ENCODE data around the gene CCDC85B.
A peak's percentile ranks its signal among the peaks of the same experiment; 100 is the strongest.

Gene CCDC85B

GRCh38 chr11:65872586-65873317 lies 17.7 kb upstream of the CCDC85B start, which contains the start of gene EFEMP2:
TSS of gene EFEMP2 (minus strand) at chr11:65872800. CDS start at chr11:65872354, 446 bp downstream.
- Histone ChIP-seq H3K9me3 (ENCODE audit: control extremely low read depth in 1 of 5, control insufficient read depth in 4 of 5, insufficient read depth in 2 of 5, low read depth in 1 of 5, low read length in 4 of 5) (no peaks in the 10 kb centered on the region), H3K36me3 (ENCODE audit: control insufficient read depth in 4 of 4, insufficient read depth in 4 of 4, low read length in 3 of 4) (peaks cover 0 to 4% (median 2%) of the 10 kb centered on the region in 4 experiments), H3K27me3 (replicated peaks in 2 of 5; ENCODE audit: control insufficient read depth in 4 of 5, insufficient read depth in 5 of 5, low read length in 4 of 5) (no peaks in the 10 kb centered on the region), H3K4me1 (ENCODE audit: control extremely low read depth in 1 of 4, control insufficient read depth in 4 of 4, insufficient read depth in 4 of 4, low read length in 3 of 4) (peaks cover 0 to 51% (median 41%) of the 10 kb centered on the region in 4 experiments), H3K27ac (ENCODE audit: insufficient read depth in 1 of 2, low read depth in 1 of 2, low read length in 2 of 2, poor library complexity in 1 of 2, severe bottlenecking in 2 of 2) (peak within 1 kb of the TSS in 1 of 2 experiments; percentile 43), H3K4me3 (ENCODE audit: control insufficient read depth in 1 of 7, extremely low read depth in 1 of 7, insufficient read depth in 4 of 7, low read depth in 2 of 7, low read length in 6 of 7) (peak within 1 kb of the TSS; percentile 10 to 82 (median 65))
- 2% methylated on average over 50 of the region's 69 CpGs for WGBS (ENCODE audit: insufficient coverage)
- ChIA-PET CTCF (interaction anchor here (0.7 to 11.0 kb wide), 4 partner anchors 12 to 93 kb away, joined by 3 to 168 read pairs (median 42); partner anchors contain the start of genes CCDC85B, FIBP and MUS81), POLR2A (interaction anchor here (1.1 to 2.8 kb wide), 2 partner anchors 13 to 15 kb away, joined by 4 to 22 read pairs; partner anchors contain the start of genes CFL1 and MUS81)
- DNase-seq: peak in 1 of 3 donors; percentile 19

- H3K36me3 ChIP-seq (ENCODE audit: control insufficient read depth in 4 of 4, insufficient read depth in 4 of 4, low read length in 3 of 4): peaks cover 0 to 1% (median 0%) of the 10 kb centered on the region in 4 experiments
- no peaks in the 10 kb centered on the region for H3K27me3 ChIP-seq (replicated peaks in 2 of 5; ENCODE audit: control insufficient read depth in 4 of 5, insufficient read depth in 5 of 5, low read length in 4 of 5)
- DNase-seq: peak; percentile 84 to 89 (median 89)
- H3K9me3 ChIP-seq (ENCODE audit: control extremely low read depth in 1 of 5, control insufficient read depth in 4 of 5, insufficient read depth in 2 of 5, low read depth in 1 of 5, low read length in 4 of 5): no peaks in the 10 kb centered on the region
- H3K4me3 ChIP-seq (ENCODE audit: control insufficient read depth in 1 of 7, extremely low read depth in 1 of 7, insufficient read depth in 4 of 7, low read depth in 2 of 7, low read length in 6 of 7): peak overlapping the region; percentile 10 to 82 (median 65)
- H3K27ac ChIP-seq (ENCODE audit: insufficient read depth in 1 of 2, low read depth in 1 of 2, low read length in 2 of 2, poor library complexity in 1 of 2, severe bottlenecking in 2 of 2): peak overlapping the region in 1 of 2 experiments; percentile 43
- H3K4me1 ChIP-seq (ENCODE audit: control extremely low read depth in 1 of 4, control insufficient read depth in 4 of 4, insufficient read depth in 4 of 4, low read length in 3 of 4): peaks cover 0 to 53% (median 40%) of the 10 kb centered on the region in 4 experiments
- ChIA-PET CTCF (interaction anchor here (7.7 to 11.0 kb wide), 2 partner anchors 12 kb away, joined by 81 to 168 read pairs; partner anchors contain the start of genes CCDC85B, FIBP and MUS81), POLR2A (interaction anchor here (1.0 kb wide), 1 partner anchor 19 kb away, joined by 4 read pairs; no protein-coding TSS in a partner anchor)
- WGBS (ENCODE audit: insufficient coverage): 2% methylated on average over 27 of the region's 54 CpGs
Measured at GRCh38 chr11:65873318-65874156, 16.9 kb upstream of the CCDC85B start.

- H3K27ac ChIP-seq (ENCODE audit: insufficient read depth in 1 of 2, low read depth in 1 of 2, low read length in 2 of 2, poor library complexity in 1 of 2, severe bottlenecking in 2 of 2): peak within 1 kb of the TSS; percentile 4 to 54
- H3K4me3 ChIP-seq (ENCODE audit: control insufficient read depth in 1 of 7, extremely low read depth in 1 of 7, insufficient read depth in 4 of 7, low read depth in 2 of 7, low read length in 6 of 7): peak within 1 kb of the TSS in 6 of 7 experiments; percentile 31 to 72 (median 56)
- peak in 2 of 3 donors; percentile 78 to 85 for DNase-seq
- H3K9me3 ChIP-seq (ENCODE audit: control extremely low read depth in 1 of 5, control insufficient read depth in 4 of 5, insufficient read depth in 2 of 5, low read depth in 1 of 5, low read length in 4 of 5): no peaks in the 10 kb centered on the region
- no peaks in the 10 kb centered on the region for H3K27me3 ChIP-seq (replicated peaks in 2 of 5; ENCODE audit: control insufficient read depth in 4 of 5, insufficient read depth in 5 of 5, low read length in 4 of 5)
- ChIA-PET POLR2A (interaction anchor here (0.6 to 2.2 kb wide), 5 partner anchors 11 to 380 kb away, joined by 3 to 6 read pairs (median 3); partner anchors contain the start of genes CCDC85B and CFL1), CTCF (interaction anchor here (0.9 to 5.6 kb wide), 5 partner anchors 9 to 32 kb away, joined by 3 to 27 read pairs (median 3); partner anchors contain the start of genes CCDC85B and FIBP)
- peaks cover 0 to 39% (median 26%) of the 10 kb centered on the region in 4 experiments for H3K4me1 ChIP-seq (ENCODE audit: control extremely low read depth in 1 of 4, control insufficient read depth in 4 of 4, insufficient read depth in 4 of 4, low read length in 3 of 4)
- 0% methylated on average over 7 of the region's 7 CpGs for WGBS (ENCODE audit: insufficient coverage)
- peaks cover 2 to 33% (median 21%) of the 10 kb centered on the region in 4 experiments for H3K36me3 ChIP-seq (ENCODE audit: control insufficient read depth in 4 of 4, insufficient read depth in 4 of 4, low read length in 3 of 4)
Measured at GRCh38 chr11:65879617-65880016, 10.9 kb upstream of the CCDC85B start, which contains the start of gene CTSW. TSS of gene CTSW (plus strand) at chr11:65879837. CDS start at chr11:65879855, 18 bp downstream.

GRCh38 chr11:65880027-65880426 lies 10.4 kb upstream of the CCDC85B start:
- Histone ChIP-seq H3K4me1 (ENCODE audit: control extremely low read depth in 1 of 4, control insufficient read depth in 4 of 4, insufficient read depth in 4 of 4, low read length in 3 of 4) (peaks cover 0 to 42% (median 29%) of the 10 kb centered on the region in 4 experiments), H3K36me3 (ENCODE audit: control insufficient read depth in 4 of 4, insufficient read depth in 4 of 4, low read length in 3 of 4) (peaks cover 2 to 37% (median 24%) of the 10 kb centered on the region in 4 experiments), H3K27ac (ENCODE audit: insufficient read depth in 1 of 2, low read depth in 1 of 2, low read length in 2 of 2, poor library complexity in 1 of 2, severe bottlenecking in 2 of 2) (peak overlapping the region in 1 of 2 experiments; percentile 54), H3K9me3 (ENCODE audit: control extremely low read depth in 1 of 5, control insufficient read depth in 4 of 5, insufficient read depth in 2 of 5, low read depth in 1 of 5, low read length in 4 of 5) (no peaks in the 10 kb centered on the region), H3K4me3 (ENCODE audit: control insufficient read depth in 1 of 7, extremely low read depth in 1 of 7, insufficient read depth in 4 of 7, low read depth in 2 of 7, low read length in 6 of 7) (peak overlapping the region in 6 of 7 experiments; percentile 31 to 72 (median 56)), H3K27me3 (replicated peaks in 2 of 5; ENCODE audit: control insufficient read depth in 4 of 5, insufficient read depth in 5 of 5, low read length in 4 of 5) (no peaks in the 10 kb centered on the region)
- ChIA-PET CTCF (interaction anchor here (0.9 to 11.9 kb wide), 4 partner anchors 9 to 32 kb away, joined by 3 to 168 read pairs (median 15); partner anchors contain the start of genes CCDC85B, EFEMP2 and FIBP), POLR2A (interaction anchor here (0.9 to 2.2 kb wide), 4 partner anchors 10 to 22 kb away, joined by 3 to 6 read pairs (median 4); partner anchors contain the start of genes CCDC85B and CFL1)
- 61% methylated on average over 7 of the region's 7 CpGs for WGBS (ENCODE audit: insufficient coverage)
- no peak for DNase-seq

GRCh38 chr11:65880844-65881421 lies 9.5 kb upstream of the CCDC85B start:
- peak overlapping the region in 1 of 2 experiments; percentile 4 for H3K27ac ChIP-seq (ENCODE audit: insufficient read depth in 1 of 2, low read depth in 1 of 2, low read length in 2 of 2, poor library complexity in 1 of 2, severe bottlenecking in 2 of 2)
- peak overlapping the region in 4 of 7 experiments; percentile 1 to 72 (median 29) for H3K4me3 ChIP-seq (ENCODE audit: control insufficient read depth in 1 of 7, extremely low read depth in 1 of 7, insufficient read depth in 4 of 7, low read depth in 2 of 7, low read length in 6 of 7)
- H3K36me3 ChIP-seq (ENCODE audit: control insufficient read depth in 4 of 4, insufficient read depth in 4 of 4, low read length in 3 of 4): peaks cover 7 to 45% (median 33%) of the 10 kb centered on the region in 4 experiments
- ChIA-PET POLR2A (interaction anchor here (0.6 to 2.2 kb wide), 2 partner anchors 9 to 328 kb away, joined by 3 to 6 read pairs; partner anchors contain the start of gene CCDC85B), CTCF (interaction anchor here (1.0 to 11.9 kb wide), 10 partner anchors 8 to 241 kb away, joined by 3 to 168 read pairs (median 4); partner anchors contain the start of genes CCDC85B, EFEMP2, FIBP and MUS81)
- 43% methylated on average over 6 of the region's 7 CpGs for WGBS (ENCODE audit: insufficient coverage)
- peaks cover 0 to 45% (median 29%) of the 10 kb centered on the region in 4 experiments for H3K4me1 ChIP-seq (ENCODE audit: control extremely low read depth in 1 of 4, control insufficient read depth in 4 of 4, insufficient read depth in 4 of 4, low read length in 3 of 4)
- H3K27me3 ChIP-seq (replicated peaks in 2 of 5; ENCODE audit: control insufficient read depth in 4 of 5, insufficient read depth in 5 of 5, low read length in 4 of 5): no peaks in the 10 kb centered on the region
- no peak for DNase-seq
- no peaks in the 10 kb centered on the region for H3K9me3 ChIP-seq (ENCODE audit: control extremely low read depth in 1 of 5, control insufficient read depth in 4 of 5, insufficient read depth in 2 of 5, low read depth in 1 of 5, low read length in 4 of 5)
